HG02642 (cell line): ENCODE measurements around the gene DCDC2C.
"Not testable (repeated sequence)": the region's sequence is repeated elsewhere in the genome, so short reads cannot be mapped to it uniquely, and the experiment has no call there.

ENCODE experiments used
- ATAC-seq: cut with Tn5 transposase; IDR thresholded peaks from one replicate; pipeline ENCODE4 v1.9.1; 2021; ENCODE audit warnings: mild to moderate bottlenecking; ENCODE audit not compliant: unreplicated experiment, poor library complexity

DCDC2C gene

GRCh38 chr2:3814706-3815245 is 111.4 kb downstream of the DCDC2C start:
- ATAC-seq = no peak

GRCh38 chr2:3817144-3817543 is 113.8 kb downstream of the DCDC2C start:
- not testable (repeated sequence) for ATAC-seq

- ATAC-seq = no peak
Observed at GRCh38 chr2:3823748-3824147, 120.4 kb downstream of the DCDC2C start.

- ATAC-seq = no peak
Observed at GRCh38 chr2:3827673-3828575, 124.5 kb downstream of the DCDC2C start.

GRCh38 chr2:3830796-3831195 is 127.4 kb downstream of the DCDC2C start:
- no peak for ATAC-seq

GRCh38 chr2:3837086-3837485 is 133.7 kb downstream of the DCDC2C start:
- no peak for ATAC-seq

GRCh38 chr2:3838348-3838747 is 135.0 kb downstream of the DCDC2C start:
- no peak for ATAC-seq

- ATAC-seq = no peak
Observed at GRCh38 chr2:3839476-3839875, 136.1 kb downstream of the DCDC2C start.

- ATAC-seq = no peak
Observed at GRCh38 chr2:3840611-3841155, 137.3 kb downstream of the DCDC2C start.

GRCh38 chr2:3847397-3848052 is 144.2 kb downstream of the DCDC2C start:
- no peak for ATAC-seq

GRCh38 chr2:3848776-3849175 is 145.4 kb downstream of the DCDC2C start:
- no peak for ATAC-seq

GRCh38 chr2:3849213-3849612 is 145.8 kb downstream of the DCDC2C start:
- no peak for ATAC-seq

- no peak for ATAC-seq
Observed at GRCh38 chr2:3857576-3857975, 154.2 kb downstream of the DCDC2C start.

- ATAC-seq = no peak
Observed at GRCh38 chr2:3864943-3865865, 161.8 kb downstream of the DCDC2C start.

GRCh38 chr2:3867469-3867868 is 164.1 kb downstream of the DCDC2C start:
- ATAC-seq = no peak

- ATAC-seq = no peak
Observed at GRCh38 chr2:3868012-3868805, 164.8 kb downstream of the DCDC2C start.

- no peak for ATAC-seq
Observed at GRCh38 chr2:3870222-3870621, 166.8 kb downstream of the DCDC2C start.

GRCh38 chr2:3871002-3871401 is 167.6 kb downstream of the DCDC2C start:
- no peak for ATAC-seq

GRCh38 chr2:3872451-3872850 is 169.1 kb downstream of the DCDC2C start:
- ATAC-seq = no peak
